ENCODE data around the gene RNLS.
A peak's percentile ranks its signal among the peaks of the same experiment; 100 is the strongest.

Gene RNLS

DNA sequence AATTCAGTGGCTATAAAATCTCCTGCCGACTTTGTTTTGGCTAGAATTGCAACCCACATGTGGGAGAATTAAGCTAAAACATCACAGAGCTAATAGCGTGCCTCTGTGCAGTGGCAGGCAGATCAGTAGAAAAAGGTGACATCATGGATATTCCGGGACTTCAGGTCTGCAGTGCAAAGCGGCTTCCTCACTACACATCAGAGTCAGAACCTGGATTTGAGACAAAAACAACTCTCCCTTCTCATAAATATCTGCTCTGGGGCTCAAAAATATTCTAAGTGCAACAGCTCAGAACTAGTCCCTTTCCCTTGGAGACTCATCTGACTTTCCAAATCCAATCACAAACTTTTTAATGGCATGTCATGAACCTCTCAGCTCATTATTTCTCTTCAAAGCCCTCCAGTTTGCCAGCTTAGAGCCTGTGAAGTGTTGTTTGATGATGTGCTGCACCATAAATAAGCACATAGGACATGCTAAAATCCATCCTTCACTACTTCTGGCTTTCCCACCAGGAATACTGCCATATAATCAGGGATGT lies 337.1 kb downstream of the RNLS start:
- DNase-seq = no peak

GRCh38 chr10:88244781-88245625 lies 338.1 kb downstream of the RNLS start:
- no peak for DNase-seq

- DNase-seq = no peak
Measured at GRCh38 chr10:88243836-88244730, 339.0 kb downstream of the RNLS start.

- DNase-seq = no peak
Measured at GRCh38 chr10:88243202-88243744, 339.8 kb downstream of the RNLS start.

GRCh38 chr10:88241501-88241900 lies 341.6 kb downstream of the RNLS start:
- no peak for DNase-seq

- DNase-seq = no peak
Measured at GRCh38 chr10:88239212-88239611, 343.9 kb downstream of the RNLS start.

- DNase-seq = no peak
Measured at GRCh38 chr10:88238615-88238914, 344.6 kb downstream of the RNLS start.

GRCh38 chr10:88237896-88238614 lies 345.1 kb downstream of the RNLS start:
- DNase-seq = no peak

DNA sequence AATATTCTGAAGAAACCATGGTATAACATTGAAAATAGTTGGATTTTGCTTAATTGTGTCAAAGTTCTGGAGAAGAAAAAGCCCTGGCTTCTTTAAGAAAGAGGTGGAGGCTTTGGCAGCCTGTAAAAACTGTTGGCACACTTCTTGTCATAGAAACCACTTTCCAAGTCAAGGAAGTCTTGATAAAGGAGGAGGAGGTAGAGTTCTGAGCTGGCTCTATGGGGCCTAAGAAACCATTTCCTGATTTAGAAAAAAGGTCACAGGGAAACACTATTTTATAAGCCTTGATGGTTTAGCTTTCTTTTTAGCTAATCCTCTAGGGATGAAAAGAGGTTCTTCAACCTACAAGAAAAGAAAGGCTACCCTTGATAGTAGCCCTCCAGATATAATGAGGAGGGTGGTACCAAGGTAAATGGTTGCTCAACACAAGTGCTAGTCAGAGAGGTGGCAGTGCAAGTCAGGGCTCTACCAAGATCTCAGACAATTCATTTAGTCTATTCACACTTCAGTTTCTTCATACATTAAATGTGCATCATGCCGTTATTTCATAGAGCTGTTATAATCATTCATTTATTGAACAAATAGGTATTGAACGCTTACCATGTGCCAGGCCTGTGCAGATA lies 346.9 kb downstream of the RNLS start:
- DNase-seq = no peak

GRCh38 chr10:88234297-88234696 lies 348.8 kb downstream of the RNLS start:
- DNase-seq = no peak

GRCh38 chr10:88233870-88234269 lies 349.2 kb downstream of the RNLS start:
- no peak for DNase-seq

DNA sequence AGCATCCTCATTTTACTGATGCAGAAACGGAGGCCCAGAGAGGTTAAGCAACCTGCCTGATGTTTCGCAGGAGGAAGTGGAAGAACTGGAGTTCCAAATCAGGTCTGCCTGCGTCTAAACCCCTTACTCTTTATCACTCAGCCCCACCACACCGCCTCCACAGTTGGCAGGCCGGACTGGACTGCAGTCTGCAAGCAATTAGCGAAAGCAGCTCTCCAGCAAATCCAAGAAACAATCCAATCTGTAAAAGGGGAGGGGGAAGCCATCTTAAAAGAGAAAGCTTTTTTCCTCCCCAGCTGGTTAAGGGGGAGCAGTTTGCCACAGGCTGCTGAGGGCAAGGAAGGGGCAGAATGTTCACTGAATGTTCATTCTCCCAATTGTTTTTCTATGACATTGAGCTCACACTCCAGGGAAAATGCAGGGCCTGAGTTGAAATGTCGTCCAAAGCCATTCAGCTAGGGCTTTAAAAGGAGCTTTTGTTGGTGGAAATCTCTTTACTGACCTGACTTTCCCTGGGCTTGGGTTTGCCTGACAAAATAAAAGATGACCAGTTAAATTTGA lies 350.1 kb downstream of the RNLS start:
- no peak for DNase-seq

GRCh38 chr10:88232029-88232895 lies 350.9 kb downstream of the RNLS start:
- DNase-seq = no peak

DNA sequence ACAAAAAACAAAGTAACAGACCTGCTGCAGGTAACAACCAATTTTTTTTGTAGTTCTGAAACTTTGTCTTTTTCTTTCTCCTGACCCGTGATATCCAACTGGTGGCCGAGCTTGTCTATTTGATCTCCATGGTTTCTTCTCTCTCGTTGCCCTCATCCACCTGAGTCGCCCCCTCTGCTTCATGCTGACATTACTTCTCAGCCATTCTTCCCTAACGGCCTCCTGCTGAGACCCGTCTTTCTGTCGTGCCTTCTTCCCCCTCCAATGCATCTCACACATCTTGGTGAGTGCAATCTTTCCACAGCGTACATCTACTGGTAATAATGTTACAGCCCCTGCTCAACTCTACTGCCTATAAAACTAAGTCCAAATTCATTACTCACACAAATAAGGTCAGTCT lies 352.9 kb downstream of the RNLS start:
- no peak for DNase-seq

DNA sequence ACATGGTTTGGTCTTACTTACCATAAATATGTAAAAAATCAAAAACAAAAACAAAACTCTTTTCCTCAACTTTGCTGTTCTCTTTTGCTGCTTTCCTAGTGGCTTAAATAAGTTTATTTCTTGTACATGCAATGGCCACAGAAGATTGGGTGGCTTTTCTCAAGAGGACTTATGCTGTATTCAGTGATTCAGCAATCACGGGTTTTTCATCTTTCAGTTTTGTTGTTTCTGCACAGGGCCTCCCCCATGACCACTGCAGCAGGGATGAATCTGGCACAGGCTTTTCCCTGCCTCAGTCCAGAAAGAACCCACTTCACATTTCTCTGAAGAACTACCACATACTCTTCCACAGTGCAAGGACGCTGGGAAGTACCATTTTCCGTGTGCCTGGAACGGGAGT lies 355.0 kb downstream of the RNLS start:
- DNase-seq = no peak

- peak in 1 of 2 experiments; percentile 47 for DNase-seq
Measured at GRCh38 chr10:88227342-88228018, 355.6 kb downstream of the RNLS start.

- DNase-seq = no peak
Measured at GRCh38 chr10:88226891-88227290, 356.2 kb downstream of the RNLS start.

GRCh38 chr10:88226071-88226659 lies 357.0 kb downstream of the RNLS start:
- peak in 1 of 2 experiments; percentile 42 for DNase-seq
